Measurements from ENCODE around the gene NELFB. TPM values are rescaled to one million over a fixed set of nuclear protein-coding genes. Genes with fewer than 3 reads are reported as not detected.

Gene NELFB
- total and polyA plus RNA-seq, 9 of the 15 experiments (the other 6 are each of a cell fraction or from before 2014, with no cell fraction given): 0.24 to 84.0 (median 29.7) TPM

DNA sequence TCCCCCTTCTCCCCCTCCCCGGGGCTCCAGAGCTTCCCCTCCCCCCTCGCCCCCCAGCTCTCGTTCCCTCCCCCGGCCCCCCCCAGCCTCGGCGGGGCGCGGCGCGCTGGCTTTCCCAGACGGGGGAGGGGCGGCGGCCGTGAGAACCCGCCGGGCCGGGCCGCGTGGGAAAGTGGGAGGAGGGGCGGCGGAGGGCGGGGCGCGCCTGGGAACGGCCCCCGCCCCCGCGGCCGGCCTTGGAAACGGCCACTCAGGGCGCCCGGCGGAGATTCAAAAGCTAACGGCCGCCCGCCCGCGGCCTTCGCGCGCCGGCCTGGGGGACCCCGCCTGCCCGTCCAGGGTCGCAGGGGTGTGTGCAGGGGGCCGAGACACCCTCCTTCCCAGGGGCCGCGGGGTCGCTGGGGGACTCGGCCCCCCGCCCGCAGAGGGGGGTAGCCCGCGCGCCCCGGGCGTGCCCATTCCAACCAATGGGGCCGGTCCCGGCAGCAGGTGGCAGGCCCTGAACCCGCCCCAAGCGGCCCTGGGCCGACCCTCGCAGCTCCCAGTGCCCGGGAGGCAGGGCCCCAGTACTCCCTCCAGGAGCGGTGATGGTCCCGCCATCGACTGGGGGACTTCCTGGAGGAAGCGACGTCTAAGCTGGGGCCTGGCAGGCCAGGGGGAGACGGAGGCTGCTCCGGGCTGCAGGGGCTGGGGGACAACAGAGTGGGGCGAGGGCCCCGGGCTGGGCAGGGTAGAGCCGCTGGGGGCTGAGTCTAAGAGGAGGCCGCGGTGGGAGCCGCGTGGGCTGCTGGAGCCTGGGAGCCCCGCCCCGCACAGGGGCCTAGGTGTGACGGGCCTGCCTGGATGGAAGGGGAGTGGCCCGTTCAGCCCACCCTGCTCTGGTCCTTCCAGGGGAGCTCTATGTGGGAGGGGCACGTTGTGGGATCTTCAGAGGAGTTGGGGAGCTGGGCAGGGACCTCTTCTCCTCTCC, 61.2 kb downstream of the NELFB start (continued):
- TF ChIP-seq ZNF436 (CRISPR knock-in tag; IDR thresholded peaks at IDR 0.05) (peak; percentile 70; the same call in 1 of the 2 replicates), VEZF1 (CRISPR knock-in tag; IDR thresholded peaks at IDR 0.05) (peak; percentile 94), HMG20A (CRISPR knock-in tag; conservative IDR thresholded peaks at IDR 0.05) (no peak), ZNF212 (CRISPR knock-in tag; IDR thresholded peaks at IDR 0.05) (no peak), HDAC2 (IDR thresholded peaks at IDR 0.05) (0 out of 2 replicates have a peak, but pooled peaks have one; percentile 55), CBX3 (IDR thresholded peaks at IDR 0.05; ENCODE audit: borderline replicate concordance in 1 of 2, low read length in 2 of 2) (no peak), BRD4 (IDR thresholded peaks at IDR 0.05) (no peak), NFATC3 (IDR thresholded peaks at IDR 0.05) (no peak), ZNF695 (CRISPR knock-in tag; IDR thresholded peaks at IDR 0.05) (no peak), ZFP36 (IDR thresholded peaks at IDR 0.05; ENCODE audit: low read depth, low read length, partially characterized antibody) (peak; percentile 95), CHD7 (IDR thresholded peaks at IDR 0.05; ENCODE audit: low read depth, low read length) (no peak), SMAD4 (CRISPR knock-in tag; conservative IDR thresholded peaks at IDR 0.05) (peak; percentile 80)
- TF ChIP-seq, protein P1, sequence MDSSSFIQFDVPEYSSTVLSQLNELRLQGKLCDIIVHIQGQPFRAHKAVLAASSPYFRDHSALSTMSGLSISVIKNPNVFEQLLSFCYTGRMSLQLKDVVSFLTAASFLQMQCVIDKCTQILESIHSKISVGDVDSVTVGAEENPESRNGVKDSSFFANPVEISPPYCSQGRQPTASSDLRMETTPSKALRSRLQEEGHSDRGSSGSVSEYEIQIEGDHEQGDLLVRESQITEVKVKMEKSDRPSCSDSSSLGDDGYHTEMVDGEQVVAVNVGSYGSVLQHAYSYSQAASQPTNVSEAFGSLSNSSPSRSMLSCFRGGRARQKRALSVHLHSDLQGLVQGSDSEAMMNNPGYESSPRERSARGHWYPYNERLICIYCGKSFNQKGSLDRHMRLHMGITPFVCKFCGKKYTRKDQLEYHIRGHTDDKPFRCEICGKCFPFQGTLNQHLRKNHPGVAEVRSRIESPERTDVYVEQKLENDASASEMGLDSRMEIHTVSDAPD (CRISPR knock-in tag; IDR thresholded peaks at IDR 0.05): no peak
